Mesothelial cell of epicardium (in vitro differentiated cells): ENCODE measurements around the gene OR9I1. TPM values are rescaled to one million over a fixed set of nuclear protein-coding genes. Genes with fewer than 3 reads are reported as not detected.

Experiments
- DNase-seq, 2 experiments: peaks; one replicate each; pipeline ENCODE4 v3.0.0; 2021; ENCODE audit warnings: low spot score in 2 of 2; ENCODE audit not compliant: unreplicated experiment in 2 of 2
- H3K27ac Mint-ChIP-seq: 2 replicates; pipeline ENCODE4 v1.8.0; 2021; ENCODE audit warnings: mixed read lengths
- H3K27me3 Mint-ChIP-seq: 2 replicates; pipeline ENCODE4 v1.8.0; 2021; ENCODE audit warnings: low read depth, mixed read lengths
- H3K36me3 Mint-ChIP-seq: 2 replicates; pipeline ENCODE4 v1.8.0; 2021; ENCODE audit warnings: mixed read lengths
- H3K4me1 Mint-ChIP-seq: 2 replicates; pipeline ENCODE4 v1.8.0; 2021; ENCODE audit warnings: mixed read lengths
- H3K4me3 Mint-ChIP-seq: 2 replicates; pipeline ENCODE4 v1.8.0; 2021; ENCODE audit warnings: mild to moderate bottlenecking, moderate library complexity, mixed read lengths
- H3K9me3 Mint-ChIP-seq: 2 replicates; pipeline ENCODE4 v1.8.0; 2021; ENCODE audit warnings: mixed read lengths
- total RNA-seq: library from RNA; stranded (reverse); gene quantifications from 3 replicates; pipeline ENCODE4 v1.2.1, GENCODE V29; 2021
- TF ChIP-seq, protein P1 (sequence below): fragments of 200-600 bp; sonication (generic); IDR thresholded peaks from one replicate; pipeline ENCODE4 v1.5.0; 2021; ENCODE audit warnings: antibody characterized with exemption; ENCODE audit not compliant: unreplicated experiment

OR9I1 gene, protein sequence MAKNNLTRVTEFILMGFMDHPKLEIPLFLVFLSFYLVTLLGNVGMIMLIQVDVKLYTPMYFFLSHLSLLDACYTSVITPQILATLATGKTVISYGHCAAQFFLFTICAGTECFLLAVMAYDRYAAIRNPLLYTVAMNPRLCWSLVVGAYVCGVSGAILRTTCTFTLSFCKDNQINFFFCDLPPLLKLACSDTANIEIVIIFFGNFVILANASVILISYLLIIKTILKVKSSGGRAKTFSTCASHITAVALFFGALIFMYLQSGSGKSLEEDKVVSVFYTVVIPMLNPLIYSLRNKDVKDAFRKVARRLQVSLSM
- total RNA-seq: not detected in 3 replicates

DNA sequence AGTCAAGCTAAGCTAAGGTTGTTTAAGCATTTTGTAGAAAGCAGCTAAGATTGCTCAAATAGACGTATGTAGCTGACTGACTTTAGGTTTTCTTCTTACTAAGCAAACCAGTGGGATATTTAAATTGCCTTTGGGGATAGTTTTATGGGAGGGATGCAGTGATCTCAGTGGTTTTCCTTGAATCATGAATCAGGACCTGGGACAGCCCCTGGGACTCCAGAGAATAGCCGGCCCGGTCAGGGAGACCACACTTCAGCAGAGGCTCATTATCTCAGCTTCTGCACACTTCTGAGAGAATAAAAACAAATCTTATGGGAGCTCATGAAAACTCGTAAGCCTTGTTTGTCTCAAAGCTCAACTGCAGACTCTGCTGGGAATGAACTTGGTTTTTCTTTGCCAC, at the start of gene OR9I1:
Gene OR9I1, minus strand, starts transcription at position 62 of the 400 bp plus-strand sequence. CDS start 6,086 bp downstream, outside the sequence.
- H3K36me3 Mint-ChIP-seq: no peaks in the 10 kb centered on the region
- TF ChIP-seq, protein P1, sequence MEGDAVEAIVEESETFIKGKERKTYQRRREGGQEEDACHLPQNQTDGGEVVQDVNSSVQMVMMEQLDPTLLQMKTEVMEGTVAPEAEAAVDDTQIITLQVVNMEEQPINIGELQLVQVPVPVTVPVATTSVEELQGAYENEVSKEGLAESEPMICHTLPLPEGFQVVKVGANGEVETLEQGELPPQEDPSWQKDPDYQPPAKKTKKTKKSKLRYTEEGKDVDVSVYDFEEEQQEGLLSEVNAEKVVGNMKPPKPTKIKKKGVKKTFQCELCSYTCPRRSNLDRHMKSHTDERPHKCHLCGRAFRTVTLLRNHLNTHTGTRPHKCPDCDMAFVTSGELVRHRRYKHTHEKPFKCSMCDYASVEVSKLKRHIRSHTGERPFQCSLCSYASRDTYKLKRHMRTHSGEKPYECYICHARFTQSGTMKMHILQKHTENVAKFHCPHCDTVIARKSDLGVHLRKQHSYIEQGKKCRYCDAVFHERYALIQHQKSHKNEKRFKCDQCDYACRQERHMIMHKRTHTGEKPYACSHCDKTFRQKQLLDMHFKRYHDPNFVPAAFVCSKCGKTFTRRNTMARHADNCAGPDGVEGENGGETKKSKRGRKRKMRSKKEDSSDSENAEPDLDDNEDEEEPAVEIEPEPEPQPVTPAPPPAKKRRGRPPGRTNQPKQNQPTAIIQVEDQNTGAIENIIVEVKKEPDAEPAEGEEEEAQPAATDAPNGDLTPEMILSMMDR: no peak
- no peaks in the 10 kb centered on the region for H3K9me3 Mint-ChIP-seq
- no peak for DNase-seq
- no peaks in the 10 kb centered on the region for H3K4me1 Mint-ChIP-seq
- no peak within 1 kb of the TSS for H3K4me3 Mint-ChIP-seq
- H3K27me3 Mint-ChIP-seq: peaks cover 2% of the 10 kb centered on the region
- no peak within 1 kb of the TSS for H3K27ac Mint-ChIP-seq

DNA sequence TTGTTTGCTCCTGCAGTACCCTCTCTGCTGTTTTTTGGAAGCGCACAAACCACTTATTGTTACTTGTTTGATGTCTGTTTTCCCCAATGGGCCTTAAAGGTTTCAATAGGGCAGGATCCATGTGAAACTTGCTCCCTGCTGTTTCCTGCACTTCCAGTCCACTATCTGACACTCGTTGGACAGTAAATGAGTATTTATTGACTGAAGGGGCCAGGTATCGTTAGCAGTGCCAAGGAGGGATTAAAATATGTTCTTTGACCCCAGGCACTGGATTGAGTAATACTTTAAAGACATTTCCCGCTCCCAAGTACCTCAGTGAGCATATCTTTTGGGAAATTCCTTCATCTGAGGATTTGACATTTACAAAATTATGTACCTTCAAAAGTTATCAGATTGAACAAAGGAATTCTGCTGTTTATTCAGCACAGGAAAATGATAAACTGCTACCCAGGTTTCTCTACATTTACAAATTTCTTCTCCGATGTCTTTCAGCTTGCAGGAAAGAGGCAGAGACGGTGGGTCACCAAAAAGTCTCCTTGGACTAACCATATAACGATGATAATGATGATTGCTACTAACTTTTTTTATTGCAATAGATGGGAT, 40.3 kb upstream of the OR9I1 start:
- TF ChIP-seq, protein P1: no peak
- Mint-ChIP-seq H3K4me1 (peaks cover 12% of the 10 kb centered on the region), H3K27me3 (peaks cover 11% of the 10 kb centered on the region), H3K36me3 (no peaks in the 10 kb centered on the region), H3K4me3 (no peak overlapping the region), H3K27ac (no peak overlapping the region), H3K9me3 (no peaks in the 10 kb centered on the region)
- DNase-seq: no peak

DNA sequence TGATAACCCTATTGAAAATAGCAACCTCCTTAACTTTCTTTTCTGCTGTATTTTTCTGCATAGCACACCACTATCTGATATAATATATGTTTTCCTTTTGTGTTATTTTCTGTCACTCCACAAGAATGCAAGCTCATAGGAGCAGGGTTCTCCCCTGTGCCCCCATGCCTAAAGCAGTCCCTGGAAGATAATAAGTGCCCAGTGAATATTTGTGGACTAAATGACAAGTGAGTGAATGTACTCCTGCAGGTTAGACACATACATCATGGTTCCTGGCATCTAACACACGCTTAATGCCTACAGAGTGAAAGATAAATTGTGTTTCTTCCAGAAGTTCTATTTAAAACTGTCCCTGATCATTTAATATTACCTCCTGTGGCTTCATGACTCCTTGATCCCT, 39.7 kb upstream of the OR9I1 start:
- Mint-ChIP-seq H3K9me3 (no peaks in the 10 kb centered on the region), H3K27me3 (peaks cover 11% of the 10 kb centered on the region), H3K4me3 (no peak overlapping the region), H3K4me1 (peaks cover 12% of the 10 kb centered on the region), H3K36me3 (no peaks in the 10 kb centered on the region), H3K27ac (no peak overlapping the region)
- TF ChIP-seq, protein P1: no peak
- no peak for DNase-seq

DNA sequence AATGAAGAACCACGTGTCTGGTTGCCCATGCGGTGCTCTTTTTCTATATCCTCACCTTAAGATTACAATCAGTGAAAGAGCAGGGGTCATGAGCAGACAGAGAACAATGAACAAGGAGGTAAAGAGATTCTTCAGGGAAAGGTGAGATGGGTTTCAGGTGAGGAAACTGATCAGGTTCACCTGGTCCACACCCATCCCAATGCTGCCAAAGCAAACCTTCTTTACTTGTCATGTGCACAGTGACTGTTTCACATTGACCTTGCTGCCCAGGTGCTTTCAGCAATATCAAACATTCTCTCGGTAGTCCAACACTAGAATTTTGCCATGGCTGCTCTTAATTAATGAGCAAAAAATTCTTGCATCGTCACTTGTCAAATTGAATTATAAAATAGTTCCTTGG, 39.1 kb upstream of the OR9I1 start:
- H3K9me3 Mint-ChIP-seq: peaks cover 3% of the 10 kb centered on the region
- H3K36me3 Mint-ChIP-seq: no peaks in the 10 kb centered on the region
- H3K27ac Mint-ChIP-seq: no peak overlapping the region
- TF ChIP-seq, protein P1: no peak
- H3K4me1 Mint-ChIP-seq: peaks cover 12% of the 10 kb centered on the region
- peaks cover 11% of the 10 kb centered on the region for H3K27me3 Mint-ChIP-seq
- DNase-seq: no peak
- no peak overlapping the region for H3K4me3 Mint-ChIP-seq

DNA sequence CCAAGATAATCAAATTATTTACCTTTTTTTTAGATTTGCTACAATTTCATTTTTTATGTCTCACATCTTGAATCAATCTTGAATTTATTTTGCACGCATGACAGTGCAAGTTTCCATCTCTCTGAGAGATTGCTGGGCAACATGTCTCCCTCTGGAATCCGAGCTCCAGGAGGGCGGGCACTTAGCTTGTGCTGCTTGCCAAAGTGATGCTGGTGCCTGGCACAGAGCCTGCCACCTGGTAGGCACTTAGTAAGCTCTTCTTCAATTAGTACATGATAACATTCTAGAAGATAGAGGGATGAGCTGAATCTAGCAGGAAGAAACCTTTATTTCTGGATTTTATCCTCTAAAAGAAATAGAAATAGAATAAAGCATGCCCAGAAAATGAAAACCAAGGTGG, 27.5 kb upstream of the OR9I1 start:
- H3K27ac Mint-ChIP-seq: no peak overlapping the region
- no peaks in the 10 kb centered on the region for H3K9me3 Mint-ChIP-seq
- no peak for DNase-seq
- no peak overlapping the region for H3K4me3 Mint-ChIP-seq
- H3K36me3 Mint-ChIP-seq: no peaks in the 10 kb centered on the region
- H3K27me3 Mint-ChIP-seq: peaks cover 12% of the 10 kb centered on the region
- TF ChIP-seq, protein P1: no peak
- no peaks in the 10 kb centered on the region for H3K4me1 Mint-ChIP-seq
